ENCODE data around the gene SERPINB5. TPM values are rescaled to one million over a fixed set of nuclear protein-coding genes. Genes with fewer than 3 reads are reported as not detected.

The SERPINB5 gene
- total and polyA plus RNA-seq, 2 of the 13 experiments (the other 11 are each of a cell fraction or from before 2014, with no cell fraction given): not detected

GRCh38 chr18:63520053-63520685 lies 43.4 kb downstream of the SERPINB5 start:
- in situ Hi-C loops (cut with HindIII; ENCODE audit: extremely low pct_ligation_motif_present, low pct_unique_long_range_greater_than_20kb): loop anchor here (5.0 kb wide), 1 partner anchor 327 kb away; no protein-coding TSS in a partner anchor
- Histone ChIP-seq H3K4me2 (ENCODE audit: low read depth, low read length) (no peak overlapping the region), H2AFZ (ENCODE audit: low read length) (no peak overlapping the region), H3K36me3 (replicated peaks in 1 of 2; ENCODE audit: control insufficient read depth in 1 of 2, insufficient read depth in 2 of 2, low read length in 2 of 2) (no peaks in the 10 kb centered on the region), H3K4me1 (ENCODE audit: insufficient read depth, low read length) (no peaks in the 10 kb centered on the region), H3K4me3 (replicated peaks in 1 of 3; ENCODE audit: insufficient read depth in 1 of 3, low read depth in 2 of 3, low read length in 3 of 3) (no peak overlapping the region), H3K79me2 (ENCODE audit: insufficient read depth, low read length) (no peaks in the 10 kb centered on the region), H3K9ac (ENCODE audit: insufficient read depth, low read depth, low read length) (no peak overlapping the region), H4K20me1 (ENCODE audit: insufficient read depth, low read length) (no peaks in the 10 kb centered on the region), H3K27ac (ENCODE audit: extremely low read length, insufficient read depth, low read length) (no peak overlapping the region), H3K9me3 (ENCODE audit: low read length) (no peaks in the 10 kb centered on the region), H3K27me3 (ENCODE audit: control insufficient read depth in 1 of 2, insufficient read depth in 2 of 2, low read length in 2 of 2) (0 out of 5 replicates have a peak, but pooled peaks cover 0 to 2% of the 10 kb centered on the region in 2 experiments)
- POLR2A ChIA-PET: no interaction called here
- no peak for DNase-seq (ENCODE audit: low spot score)
- no peak for ATAC-seq
- TF ChIP-seq SALL1 (CRISPR knock-in tag; IDR thresholded peaks at IDR 0.05) (no peak), ZSCAN20 (CRISPR knock-in tag; IDR thresholded peaks at IDR 0.05; ENCODE audit: borderline replicate concordance) (no peak), ZBTB21 (CRISPR knock-in tag; IDR thresholded peaks at IDR 0.05) (no peak), MEIS2 (CRISPR knock-in tag; IDR thresholded peaks at IDR 0.05) (no peak), ZNF552 (CRISPR knock-in tag; IDR thresholded peaks at IDR 0.05; ENCODE audit: borderline replicate concordance) (no peak), E2F5 (CRISPR knock-in tag; conservative IDR thresholded peaks at IDR 0.05) (no peak), MXD4 (CRISPR knock-in tag; IDR thresholded peaks at IDR 0.05) (no peak)
- WGBS (ENCODE audit: low lambda C conversion rate): 0% methylated on average over 3 of the region's 3 CpGs
- intact Hi-C loops (cut with micrococcal nuclease; ENCODE audit: unreplicated experiment): no loop called here
- no peak for FAIRE-seq
- CTCF ChIA-PET (ENCODE audit: low intra/inter-chr PET ratio, low total read pairs): interaction anchor here (2.4 to 3.7 kb wide), 2 partner anchors 58 to 416 kb away, joined by 8 to 26 read pairs; no protein-coding TSS in a partner anchor
- BruUV-seq (replicated peaks): no TSS peak

DNA sequence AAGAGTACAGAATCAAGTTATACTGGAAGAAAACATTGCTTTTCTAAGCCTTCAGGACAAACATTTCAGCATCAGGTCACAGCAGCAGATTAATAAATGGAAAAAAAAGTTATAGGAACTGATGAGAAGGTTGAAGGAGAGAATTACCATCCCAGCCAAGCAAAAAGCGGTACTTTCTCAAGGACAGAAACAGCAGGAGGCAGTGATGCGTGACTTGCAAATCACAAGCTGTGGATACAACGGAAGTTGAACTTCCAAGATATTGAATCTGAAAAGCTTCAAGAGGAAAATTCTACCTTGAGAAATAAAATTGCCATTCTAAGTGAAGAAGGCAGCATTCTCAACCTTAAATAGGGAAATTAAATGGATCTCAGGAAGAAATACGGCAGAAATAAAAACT lies 46.9 kb downstream of the SERPINB5 start:
- no peak for DNase-seq (ENCODE audit: low spot score)
- H4K20me1 ChIP-seq (ENCODE audit: insufficient read depth, low read length): no peaks in the 10 kb centered on the region
- H3K9ac ChIP-seq (ENCODE audit: insufficient read depth, low read depth, low read length): no peak overlapping the region
- BruUV-seq (replicated peaks): no TSS peak
- no peak overlapping the region for H3K27ac ChIP-seq (ENCODE audit: extremely low read length, insufficient read depth, low read length)
- ATAC-seq: no peak
- H3K27me3 ChIP-seq (ENCODE audit: control insufficient read depth in 1 of 2, insufficient read depth in 2 of 2, low read length in 2 of 2): no peaks in the 10 kb centered on the region
- no peaks in the 10 kb centered on the region for H3K36me3 ChIP-seq (replicated peaks in 1 of 2; ENCODE audit: control insufficient read depth in 1 of 2, insufficient read depth in 2 of 2, low read length in 2 of 2)
- H3K4me2 ChIP-seq (ENCODE audit: low read depth, low read length): no peak overlapping the region
- no peak for FAIRE-seq
- H3K4me3 ChIP-seq (replicated peaks in 1 of 3; ENCODE audit: insufficient read depth in 1 of 3, low read depth in 2 of 3, low read length in 3 of 3): no peak overlapping the region
- WGBS (ENCODE audit: low lambda C conversion rate): 28% methylated on average over 4 of the region's 4 CpGs
- intact Hi-C loops (cut with micrococcal nuclease; ENCODE audit: unreplicated experiment): no loop called here
- H3K9me3 ChIP-seq (ENCODE audit: low read length): no peaks in the 10 kb centered on the region
- H3K4me1 ChIP-seq (ENCODE audit: insufficient read depth, low read length): no peaks in the 10 kb centered on the region
- in situ Hi-C loops (cut with HindIII; ENCODE audit: extremely low pct_ligation_motif_present, low pct_unique_long_range_greater_than_20kb): loop anchor here (5.0 kb wide), 1 partner anchor 324 kb away; no protein-coding TSS in a partner anchor
- ChIA-PET CTCF (ENCODE audit: low intra/inter-chr PET ratio, low total read pairs) (no interaction called here), POLR2A (no interaction called here)
- H2AFZ ChIP-seq (ENCODE audit: low read length): no peak overlapping the region
- no peaks in the 10 kb centered on the region for H3K79me2 ChIP-seq (ENCODE audit: insufficient read depth, low read length)
- TF ChIP-seq ATM (IDR thresholded peaks at IDR 0.05; ENCODE audit: borderline replicate concordance) (no peak), PPARG (CRISPR knock-in tag; conservative IDR thresholded peaks at IDR 0.05) (no peak), ZBTB1 (CRISPR knock-in tag; IDR thresholded peaks at IDR 0.05; ENCODE audit: borderline replicate concordance) (no peak), ZSCAN29 (CRISPR knock-in tag; conservative IDR thresholded peaks at IDR 0.05) (no peak), ZNF530 (CRISPR knock-in tag; IDR thresholded peaks at IDR 0.05; ENCODE audit: low read depth) (no peak), ELF1 (CRISPR knock-in tag; IDR thresholded peaks at IDR 0.05) (no peak), U2AF1 (optimal IDR thresholded peaks at IDR 0.05; ENCODE audit: low read depth, low read length) (no peak), SRY (CRISPR knock-in tag; IDR thresholded peaks at IDR 0.05) (no peak)
- TF ChIP-seq, protein P1, sequence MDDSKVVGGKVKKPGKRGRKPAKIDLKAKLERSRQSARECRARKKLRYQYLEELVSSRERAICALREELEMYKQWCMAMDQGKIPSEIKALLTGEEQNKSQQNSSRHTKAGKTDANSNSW (CRISPR knock-in tag; IDR thresholded peaks at IDR 0.05; ENCODE audit: borderline replicate concordance): no peak
- TF ChIP-seq, protein P2, sequence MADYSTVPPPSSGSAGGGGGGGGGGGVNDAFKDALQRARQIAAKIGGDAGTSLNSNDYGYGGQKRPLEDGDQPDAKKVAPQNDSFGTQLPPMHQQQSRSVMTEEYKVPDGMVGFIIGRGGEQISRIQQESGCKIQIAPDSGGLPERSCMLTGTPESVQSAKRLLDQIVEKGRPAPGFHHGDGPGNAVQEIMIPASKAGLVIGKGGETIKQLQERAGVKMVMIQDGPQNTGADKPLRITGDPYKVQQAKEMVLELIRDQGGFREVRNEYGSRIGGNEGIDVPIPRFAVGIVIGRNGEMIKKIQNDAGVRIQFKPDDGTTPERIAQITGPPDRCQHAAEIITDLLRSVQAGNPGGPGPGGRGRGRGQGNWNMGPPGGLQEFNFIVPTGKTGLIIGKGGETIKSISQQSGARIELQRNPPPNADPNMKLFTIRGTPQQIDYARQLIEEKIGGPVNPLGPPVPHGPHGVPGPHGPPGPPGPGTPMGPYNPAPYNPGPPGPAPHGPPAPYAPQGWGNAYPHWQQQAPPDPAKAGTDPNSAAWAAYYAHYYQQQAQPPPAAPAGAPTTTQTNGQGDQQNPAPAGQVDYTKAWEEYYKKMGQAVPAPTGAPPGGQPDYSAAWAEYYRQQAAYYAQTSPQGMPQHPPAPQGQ (CRISPR knock-in tag; IDR thresholded peaks at IDR 0.05; ENCODE audit: borderline replicate concordance): no peak
